ENCODE results near the gene MSI2. TPM values are rescaled to one million over a fixed set of nuclear protein-coding genes. Genes with fewer than 3 reads are reported as not detected.

The MSI2 gene
- total RNA-seq, 1 donor from 2014 or later: 8.3 TPM

- no peak for DNase-seq (ENCODE audit: low read depth in 2 of 2)
Observed at GRCh38 chr17:57269598-57270255, 13.4 kb downstream of the MSI2 start.

- no peak for DNase-seq (ENCODE audit: low read depth in 2 of 2)
Observed at GRCh38 chr17:57270801-57271245, 14.5 kb downstream of the MSI2 start.

- no peak for DNase-seq (ENCODE audit: low read depth in 2 of 2)
Observed at GRCh38 chr17:57271821-57272220, 15.5 kb downstream of the MSI2 start.

GRCh38 chr17:57273490-57273889 lies 17.2 kb downstream of the MSI2 start:
- no peak for DNase-seq (ENCODE audit: low read depth in 2 of 2)

GRCh38 chr17:57274162-57274561 lies 17.8 kb downstream of the MSI2 start:
- no peak for DNase-seq (ENCODE audit: low read depth in 2 of 2)

GRCh38 chr17:57275071-57275764 lies 18.9 kb downstream of the MSI2 start:
- no peak for DNase-seq (ENCODE audit: low read depth in 2 of 2)

- no peak for DNase-seq (ENCODE audit: low read depth in 2 of 2)
Observed at GRCh38 chr17:57276621-57277020, 20.3 kb downstream of the MSI2 start.

GRCh38 chr17:57277923-57278604 lies 21.7 kb downstream of the MSI2 start:
- no peak for DNase-seq (ENCODE audit: low read depth in 2 of 2)

- DNase-seq (ENCODE audit: low read depth in 2 of 2): no peak
Observed at GRCh38 chr17:57278740-57279387, 22.5 kb downstream of the MSI2 start.

GRCh38 chr17:57279432-57279831 lies 23.1 kb downstream of the MSI2 start:
- no peak for DNase-seq (ENCODE audit: low read depth in 2 of 2)

GRCh38 chr17:57281887-57282286 lies 25.6 kb downstream of the MSI2 start:
- DNase-seq (ENCODE audit: low read depth in 2 of 2): no peak

GRCh38 chr17:57282296-57282695 lies 26.0 kb downstream of the MSI2 start:
- DNase-seq (ENCODE audit: low read depth in 2 of 2): no peak

GRCh38 chr17:57283203-57283971 lies 27.1 kb downstream of the MSI2 start:
- DNase-seq (ENCODE audit: low read depth in 2 of 2): no peak

- DNase-seq (ENCODE audit: low read depth in 2 of 2): no peak
Observed at GRCh38 chr17:57284583-57284982, 28.3 kb downstream of the MSI2 start.

- no peak for DNase-seq (ENCODE audit: low read depth in 2 of 2)
Observed at GRCh38 chr17:57284984-57285646, 28.8 kb downstream of the MSI2 start.

GRCh38 chr17:57285701-57286100 lies 29.4 kb downstream of the MSI2 start:
- DNase-seq (ENCODE audit: low read depth in 2 of 2): no peak

GRCh38 chr17:57286399-57287105 lies 30.2 kb downstream of the MSI2 start:
- DNase-seq (ENCODE audit: low read depth in 2 of 2): no peak

- no peak for DNase-seq (ENCODE audit: low read depth in 2 of 2)
Observed at GRCh38 chr17:57288040-57288772, 31.9 kb downstream of the MSI2 start.

- DNase-seq (ENCODE audit: low read depth in 2 of 2): no peak
Observed at GRCh38 chr17:57288773-57289121, 32.4 kb downstream of the MSI2 start.

- no peak for DNase-seq (ENCODE audit: low read depth in 2 of 2)
Observed at GRCh38 chr17:57289130-57289529, 32.8 kb downstream of the MSI2 start.
